Subcutaneous adipose tissue (tissue), 4 donors: Measurements from ENCODE around the gene TTC6. TPM values are rescaled to one million over a fixed set of nuclear protein-coding genes. Genes with fewer than 3 reads are reported as not detected.

ENCODE experiments used
- CTCF ChIP-seq: fragments of 450-650 bp; IDR thresholded peaks from one replicate; pipeline ENCODE4 v1.5.1; 2016; ENCODE audit warnings: low read depth, mild to moderate bottlenecking, control low read depth, antibody characterized with exemption, moderate library complexity
- total RNA-seq, 4 donors: library from RNA; depleted of rRNA; stranded (reverse); fragments of >200 nt; gene quantifications; one replicate each; pipeline ENCODE4 v1.1.0, GENCODE V29; 2016

TTC6 gene
- total RNA-seq, 4 donors from 2014 or later, result not detected

GRCh38 chr14:37622231-37622923 lies 26.9 kb downstream of the TTC6 start:
- TF ChIP-seq CTCF, result no peak

- no peak for TF ChIP-seq CTCF
Observed at GRCh38 chr14:37623426-37623951, 28.1 kb downstream of the TTC6 start.

- no peak for TF ChIP-seq CTCF
Observed at GRCh38 chr14:37623971-37624370, 28.5 kb downstream of the TTC6 start.

DNA sequence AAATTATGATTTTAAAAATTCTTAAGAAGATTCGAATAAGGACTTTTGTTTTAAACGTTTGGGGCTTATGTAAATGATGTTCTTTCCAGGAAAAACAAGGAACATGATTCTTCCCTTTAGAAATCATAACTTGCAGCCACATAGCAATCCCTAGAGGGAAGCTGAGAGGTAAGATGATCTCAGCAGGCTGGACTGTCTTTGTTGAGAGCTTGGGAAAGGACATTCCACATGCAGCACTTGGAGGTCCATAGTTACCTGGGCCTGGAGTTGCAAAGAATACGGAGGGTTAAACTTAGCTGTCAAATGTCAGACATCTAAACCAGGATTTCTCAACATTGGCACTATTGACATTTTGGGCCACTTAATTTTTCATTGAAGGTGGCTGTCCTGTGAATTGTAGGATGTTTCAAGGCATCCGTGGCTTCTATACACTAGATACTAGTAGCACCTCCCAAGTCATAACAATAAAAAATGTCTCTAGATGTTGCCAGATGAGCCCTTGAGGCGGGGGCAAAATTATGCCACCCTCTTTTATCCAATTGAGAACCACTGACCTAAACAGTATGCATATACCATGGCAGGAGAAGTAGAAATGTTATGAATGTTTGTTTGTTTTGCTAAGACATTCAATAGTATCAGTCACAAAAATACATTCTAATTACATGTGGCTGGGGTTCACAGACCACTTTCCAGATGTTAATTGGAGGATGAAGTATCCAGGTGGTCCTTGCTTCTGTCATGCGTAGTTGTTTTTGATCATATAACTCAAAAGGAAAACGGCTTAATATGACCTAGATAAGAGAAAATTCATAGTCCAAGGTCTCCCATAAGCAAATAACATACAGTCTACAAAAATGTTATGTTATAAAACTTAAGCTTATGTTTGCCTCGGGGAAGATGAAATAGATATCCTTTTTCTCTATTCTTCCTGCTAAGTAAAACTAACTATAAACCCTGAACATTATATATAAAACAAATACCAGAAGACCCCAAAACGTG lies 30.5 kb downstream of the TTC6 start:
- no peak for TF ChIP-seq CTCF

DNA sequence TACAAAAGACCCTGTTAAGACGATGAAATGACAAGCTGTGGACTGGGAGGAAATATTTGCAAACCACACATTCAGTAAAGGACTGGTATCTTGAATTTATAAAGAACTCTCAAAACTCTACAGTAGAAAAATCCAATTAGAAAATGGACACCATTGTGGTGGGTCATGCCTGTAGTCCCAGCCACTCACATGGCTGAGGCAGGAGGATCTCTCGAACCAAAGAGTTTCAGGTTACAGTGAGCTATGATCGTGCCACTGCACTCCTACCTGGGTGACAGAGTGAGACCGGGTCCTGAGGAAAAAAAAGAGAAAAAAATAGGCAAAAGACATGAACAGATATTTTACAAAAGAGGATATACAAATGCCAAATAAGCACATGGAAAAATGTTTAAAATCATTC lies 41.9 kb downstream of the TTC6 start:
- no peak for TF ChIP-seq CTCF

GRCh38 chr14:37638599-37638998 lies 43.2 kb downstream of the TTC6 start:
- TF ChIP-seq CTCF, result no peak

- no peak for TF ChIP-seq CTCF
Observed at GRCh38 chr14:37641117-37641516, 45.7 kb downstream of the TTC6 start.
